Measurements from ENCODE around the gene PHETA2. TPM values are rescaled to one million over a fixed set of nuclear protein-coding genes. Genes with fewer than 3 reads are reported as not detected.
"Not testable (repeated sequence)": the region's sequence is repeated elsewhere in the genome, so short reads cannot be mapped to it uniquely, and the experiment has no call there.

PHETA2 gene
- total and polyA plus RNA-seq, 12 donors = 2.3 to 7.0 (median 3.4) TPM

GRCh38 chr22:42069801-42070516, 4.1 kb upstream of the PHETA2 start:
- H3K27me3 ChIP-seq = no peaks in the 10 kb centered on the region
- ATAC-seq = peak; percentile 1 to 34 (median 6)
- TF ChIP-seq CTCF (IDR thresholded peaks at IDR 0.05) = no peak
- H3K27ac ChIP-seq = peak overlapping the region; percentile 25 to 96 (median 86)
- WGBS, 2 donors = 17 to 19% methylated on average over 19 of the region's 19 CpGs
- peak overlapping the region; percentile 38 to 87 (median 62) for H3K4me3 ChIP-seq
- H3K36me3 ChIP-seq = peaks cover 0 to 36% (median 12%) of the 10 kb centered on the region in 9 donors
- no peak for DNase-seq
- peaks cover 9 to 53% (median 33%) of the 10 kb centered on the region in 9 donors for H3K4me1 ChIP-seq
- intact Hi-C loops (cut with DNase I) = loop anchor here in 4 of 10 donors (5.0 to 10.0 kb wide), 3 partner anchors 235 to 482 kb away; partner anchors contain the start of genes SREBF2 (in 2 of the 4), MEI1 (in 1 of the 4) and SERHL2 (in 1 of the 4)
- no peaks in the 10 kb centered on the region for H3K9me3 ChIP-seq

- peak within 1 kb of the TSS; percentile 57 to 96 (median 86) for H3K27ac ChIP-seq
- H3K27me3 ChIP-seq = no peaks in the 10 kb centered on the region
- peaks cover 9 to 60% (median 35%) of the 10 kb centered on the region in 9 donors for H3K4me1 ChIP-seq
- whole genome bisulfite sequencing, 2 donors = 1% methylated on average over 56 of the region's 56 CpGs
- TF ChIP-seq CTCF (IDR thresholded peaks at IDR 0.05) = no peak
- H3K4me3 ChIP-seq = peak within 1 kb of the TSS; percentile 38 to 87 (median 62)
- DNase-seq = peak; percentile 95 to 97
- H3K9me3 ChIP-seq = no peaks in the 10 kb centered on the region
- intact Hi-C loops (cut with DNase I) = loop anchor here in 4 of 10 donors (1.0 to 10.0 kb wide), 4 partner anchors 20 to 482 kb away; partner anchors contain the start of genes SREBF2 (in 2 of the 4), MEI1 (in 1 of the 4), NDUFA6 (in 1 of the 4) and SERHL2 (in 1 of the 4)
- peaks cover 0 to 29% (median 4%) of the 10 kb centered on the region in 9 donors for H3K36me3 ChIP-seq
- ATAC-seq = peak; percentile 94 to 98 (median 97)
Observed at GRCh38 chr22:42070517-42071422, 3.3 kb upstream of the PHETA2 start, which contains the start of gene NAGA. NAGA (minus strand) TSS chr22:42070812; CDS start chr22:42070297, 515 bp downstream.

GRCh38 chr22:42071508-42071907, 2.5 kb upstream of the PHETA2 start:
- not testable (repeated sequence) for DNase-seq, H3K27me3 ChIP-seq, H3K9me3 ChIP-seq, ATAC-seq
- H3K27ac ChIP-seq = peak overlapping the region in 9 of 10 donors; percentile 78 to 96 (median 87)
- intact Hi-C loops (cut with DNase I) = loop anchor here in 4 of 10 donors (1.0 to 10.0 kb wide), 4 partner anchors 19 to 481 kb away; partner anchors contain the start of genes SREBF2 (in 2 of the 4), MEI1 (in 1 of the 4), NDUFA6 (in 1 of the 4) and SERHL2 (in 1 of the 4)
- peaks cover 9 to 60% (median 35%) of the 10 kb centered on the region in 9 donors for H3K4me1 ChIP-seq
- H3K4me3 ChIP-seq = peak overlapping the region in 9 of 10 donors; percentile 52 to 87 (median 63)
- WGBS, 2 donors = 77 to 88% methylated on average over 7 of the region's 7 CpGs
- H3K36me3 ChIP-seq = peaks cover 0 to 29% (median 0%) of the 10 kb centered on the region in 9 donors

- Histone ChIP-seq H3K4me1 (peaks cover 9 to 65% (median 36%) of the 10 kb centered on the region in 9 donors), H3K36me3 (peaks cover 0 to 29% (median 4%) of the 10 kb centered on the region in 9 donors), H3K27ac (peak overlapping the region in 3 of 10 donors; percentile 9 to 89 (median 84)), H3K4me3 (no peak overlapping the region), H3K27me3 (no peaks in the 10 kb centered on the region), H3K9me3 (no peaks in the 10 kb centered on the region)
- intact Hi-C loops (cut with DNase I) = loop anchor here in 4 of 10 donors (5.0 to 10.0 kb wide), 3 partner anchors 238 to 480 kb away; partner anchors contain the start of genes SREBF2 (in 2 of the 4), MEI1 (in 1 of the 4) and SERHL2 (in 1 of the 4)
- no peak for TF ChIP-seq CTCF (IDR thresholded peaks at IDR 0.05)
- ATAC-seq (no peak), DNase-seq (no peak)
- 58 to 78% methylated on average over 8 of the region's 8 CpGs for WGBS, 2 donors
Observed at GRCh38 chr22:42072606-42073330, 1.3 kb upstream of the PHETA2 start.

Data from heart right ventricle (tissue), 16 donors.